A549 (cell line): Measurements from ENCODE around the gene ACTRT2.

Experiments
- BHLHE40 ChIP-seq: IDR thresholded peaks from 2 replicates; pipeline ENCODE4 v1.6.1; 2012; ENCODE audit warnings: low read depth, low read length, inconsistent platforms
- CHD2 ChIP-seq: fragments of 150-350 bp; IDR thresholded peaks from 2 replicates; pipeline ENCODE4 v1.6.1; 2014; ENCODE audit warnings: low read length; ENCODE audit not compliant: partially characterized antibody
- EP300 ChIP-seq, 2 experiments: fragments of >200 bp; sonication (Bioruptor Twin); formaldehyde crosslinking; IDR thresholded peaks; 2 replicates in 1 of 2; 3 replicates in 1 of 2; pipeline ENCODE4 v1.6.1; 2016 to 2017
- HOXB13 ChIP-seq: fragments of 250-450 bp; sonication (Bioruptor Pico); IDR thresholded peaks from 2 replicates; pipeline ENCODE4 v1.5.0; 2020; ENCODE audit warnings: low read depth, mild to moderate bottlenecking, moderate library complexity
- JUN ChIP-seq, 2 experiments: fragments of >200 bp; sonication (Bioruptor Twin); formaldehyde crosslinking; IDR thresholded peaks; 2 replicates in 1 of 2; 3 replicates in 1 of 2; pipeline ENCODE4 v1.6.1; 2016 to 2017
- MAFK ChIP-seq: fragments of 450-650 bp; IDR thresholded peaks from 2 replicates; pipeline ENCODE4 v1.6.1; 2014; ENCODE audit not compliant: partially characterized antibody
- POLR2A ChIP-seq: IDR thresholded peaks from 2 replicates; pipeline ENCODE4 v1.6.1; 2012; ENCODE audit warnings: mild to moderate bottlenecking, low read length
- RAD21 ChIP-seq, 2 experiments: fragments of >200 bp in 1 of 2; sonication (Bioruptor Twin) in 1 of 2; formaldehyde crosslinking in 1 of 2; IDR thresholded peaks in 1 of 2; conservative IDR thresholded peaks in 1 of 2; 2 replicates in 1 of 2; 3 replicates in 1 of 2; pipeline ENCODE4 v1.6.1; 2012 to 2018; ENCODE audit warnings: inconsistent platforms in 1 of 2
- SMC3 ChIP-seq: fragments of >200 bp; sonication (Bioruptor Twin); formaldehyde crosslinking; IDR thresholded peaks from 3 replicates; pipeline ENCODE4 v1.6.1; 2018; ENCODE audit warnings: inconsistent platforms
- SREBF2 ChIP-seq: fragments of 450-650 bp; IDR thresholded peaks from 2 replicates; pipeline ENCODE4 v1.6.1; 2014; ENCODE audit warnings: mild to moderate bottlenecking, moderate library complexity
- ZC3H11A ChIP-seq: fragments of 450-650 bp; IDR thresholded peaks from 2 replicates; pipeline ENCODE4 v1.6.1; 2014; ENCODE audit warnings: antibody characterized with exemption, mild to moderate bottlenecking
- TF ChIP-seq, protein P1 (sequence below): fragments of >200 bp; sonication (Bioruptor Twin); formaldehyde crosslinking; IDR thresholded peaks from 3 replicates; pipeline ENCODE4 v1.5.1; 2016
- TF ChIP-seq, protein P2 (sequence below): fragments of 250-450 bp; sonication (Bioruptor Pico); IDR thresholded peaks from 2 replicates; pipeline ENCODE4 v1.5.0; 2021; ENCODE audit warnings: mild to moderate bottlenecking, moderate library complexity, borderline replicate concordance

DNA sequence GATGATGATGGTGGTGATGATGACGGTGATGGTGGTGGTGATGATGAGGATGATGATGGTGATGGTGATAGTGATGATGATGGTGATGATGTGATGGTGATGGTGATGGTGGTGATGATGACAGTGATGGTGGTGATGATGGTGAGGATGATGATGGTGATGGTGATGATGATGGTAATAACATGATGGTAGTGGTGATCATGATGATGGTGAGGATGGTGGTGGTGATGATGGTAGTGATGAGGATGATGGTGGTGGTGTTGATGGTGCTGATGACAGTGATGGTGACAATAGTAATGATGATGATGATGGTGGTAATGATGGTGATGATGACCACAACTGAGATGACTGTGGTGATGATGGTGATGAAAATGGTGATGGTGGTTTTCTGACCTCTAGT, 4.9 kb downstream of the ACTRT2 start:
- no peak for TF ChIP-seq EP300 (IDR thresholded peaks at IDR 0.05)
- no peak for TF ChIP-seq MAFK
- TF ChIP-seq BHLHE40, result no peak
- TF ChIP-seq, protein P1, sequence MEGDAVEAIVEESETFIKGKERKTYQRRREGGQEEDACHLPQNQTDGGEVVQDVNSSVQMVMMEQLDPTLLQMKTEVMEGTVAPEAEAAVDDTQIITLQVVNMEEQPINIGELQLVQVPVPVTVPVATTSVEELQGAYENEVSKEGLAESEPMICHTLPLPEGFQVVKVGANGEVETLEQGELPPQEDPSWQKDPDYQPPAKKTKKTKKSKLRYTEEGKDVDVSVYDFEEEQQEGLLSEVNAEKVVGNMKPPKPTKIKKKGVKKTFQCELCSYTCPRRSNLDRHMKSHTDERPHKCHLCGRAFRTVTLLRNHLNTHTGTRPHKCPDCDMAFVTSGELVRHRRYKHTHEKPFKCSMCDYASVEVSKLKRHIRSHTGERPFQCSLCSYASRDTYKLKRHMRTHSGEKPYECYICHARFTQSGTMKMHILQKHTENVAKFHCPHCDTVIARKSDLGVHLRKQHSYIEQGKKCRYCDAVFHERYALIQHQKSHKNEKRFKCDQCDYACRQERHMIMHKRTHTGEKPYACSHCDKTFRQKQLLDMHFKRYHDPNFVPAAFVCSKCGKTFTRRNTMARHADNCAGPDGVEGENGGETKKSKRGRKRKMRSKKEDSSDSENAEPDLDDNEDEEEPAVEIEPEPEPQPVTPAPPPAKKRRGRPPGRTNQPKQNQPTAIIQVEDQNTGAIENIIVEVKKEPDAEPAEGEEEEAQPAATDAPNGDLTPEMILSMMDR, result no peak
- no peak for TF ChIP-seq CHD2
- TF ChIP-seq POLR2A, result no peak
- TF ChIP-seq ZC3H11A, result no peak
- TF ChIP-seq, protein P2, sequence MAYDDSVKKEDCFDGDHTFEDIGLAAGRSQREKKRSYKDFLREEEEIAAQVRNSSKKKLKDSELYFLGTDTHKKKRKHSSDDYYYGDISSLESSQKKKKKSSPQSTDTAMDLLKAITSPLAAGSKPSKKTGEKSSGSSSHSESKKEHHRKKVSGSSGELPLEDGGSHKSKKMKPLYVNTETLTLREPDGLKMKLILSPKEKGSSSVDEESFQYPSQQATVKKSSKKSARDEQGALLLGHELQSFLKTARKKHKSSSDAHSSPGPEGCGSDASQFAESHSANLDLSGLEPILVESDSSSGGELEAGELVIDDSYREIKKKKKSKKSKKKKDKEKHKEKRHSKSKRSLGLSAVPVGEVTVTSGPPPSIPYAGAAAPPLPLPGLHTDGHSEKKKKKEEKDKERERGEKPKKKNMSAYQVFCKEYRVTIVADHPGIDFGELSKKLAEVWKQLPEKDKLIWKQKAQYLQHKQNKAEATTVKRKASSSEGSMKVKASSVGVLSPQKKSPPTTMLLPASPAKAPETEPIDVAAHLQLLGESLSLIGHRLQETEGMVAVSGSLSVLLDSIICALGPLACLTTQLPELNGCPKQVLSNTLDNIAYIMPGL, result no peak
- no peak for TF ChIP-seq SREBF2
- no peak for TF ChIP-seq HOXB13 (CRISPR knock-in tag)
- no peak for TF ChIP-seq SMC3
- no peak for TF ChIP-seq RAD21 (conservative IDR thresholded peaks at IDR 0.05 in 1 of 2, IDR thresholded peaks at IDR 0.05 in 1 of 2)
- no peak for TF ChIP-seq JUN (IDR thresholded peaks at IDR 0.05)
